PC-9 (cell line): ENCODE data around the gene MAP2K6. TPM values are rescaled to one million over a fixed set of nuclear protein-coding genes. Genes with fewer than 3 reads are reported as not detected.

ENCODE experiments used
- BruUV-seq: library from RNA; stranded (reverse); fragments of 400-500 nt; replicated peaks from 2 replicates; lab custom pipeline; 2021; lab: Mats Ljungman, UMichigan
- CTCF ChIA-PET: fragments of 300-600 bp; sonication (Branson Sonifier 250); formaldehyde crosslinking; loops from one replicate; lab custom pipeline; 2022; ENCODE audit warnings: antibody characterized with exemption; lab: Charles Lee
- POLR2A ChIA-PET: fragments of 300-600 bp; sonication (Branson Sonifier 250); formaldehyde crosslinking; loops from one replicate; lab custom pipeline; 2022; ENCODE audit warnings: antibody characterized with exemption; ENCODE audit not compliant: unreplicated experiment; lab: Charles Lee
- DNase-seq, 2 experiments: peaks; one replicate each; pipeline versions ENCODE4 v3.0.0 to v3.0.0-alpha.2; 2015 to 2022; ENCODE audit warnings: mixed read lengths in 1 of 2
- H2AFZ ChIP-seq: fragments of 200-600 bp; sonication (generic); 2 replicates; pipeline ENCODE4 v1.8.1; 2017; ENCODE audit warnings: antibody characterized with exemption
- H3F3A ChIP-seq: fragments of 200-600 bp; sonication (generic); 2 replicates; pipeline ENCODE4 v1.8.1; 2017; ENCODE audit warnings: antibody characterized with exemption, mild to moderate bottlenecking, low read depth; ENCODE audit not compliant: insufficient read depth
- H3K27ac ChIP-seq: fragments of 200-600 bp; sonication (generic); 2 replicates; pipeline ENCODE4 v1.6.1; 2016; ENCODE audit warnings: mixed run types
- H3K27me3 ChIP-seq: fragments of 200-600 bp; sonication (generic); 2 replicates; pipeline ENCODE4 v1.6.1; 2016; ENCODE audit warnings: low read depth, mixed run types; ENCODE audit not compliant: insufficient read depth
- H3K36me3 ChIP-seq: fragments of 200-600 bp; sonication (generic); 2 replicates; pipeline ENCODE4 v1.6.1; 2016; ENCODE audit warnings: low read depth, mixed run types
- H3K4me1 ChIP-seq: fragments of 200-600 bp; sonication (generic); replicated peaks from 2 replicates; pipeline ENCODE4 v1.6.1; 2016; ENCODE audit warnings: mixed run types; ENCODE audit not compliant: insufficient read depth
- H3K4me2 ChIP-seq: fragments of 200-600 bp; sonication (generic); 2 replicates; pipeline ENCODE4 v1.6.1; 2017; ENCODE audit warnings: mixed run types
- H3K4me3 ChIP-seq: fragments of 200-600 bp; sonication (generic); 2 replicates; pipeline ENCODE4 v1.6.1; 2016; ENCODE audit warnings: mixed run types
- H3K79me2 ChIP-seq: fragments of 200-600 bp; sonication (generic); 2 replicates; pipeline ENCODE4 v1.6.1; 2017; ENCODE audit warnings: low read depth, mixed run types
- H3K9me2 ChIP-seq: fragments of 200-600 bp; sonication (generic); 2 replicates; pipeline ENCODE4 v1.8.1; 2017; ENCODE audit warnings: mild to moderate bottlenecking; ENCODE audit not compliant: insufficient read depth
- H3K9me3 ChIP-seq: fragments of 200-600 bp; sonication (generic); 2 replicates; pipeline ENCODE4 v1.8.1; 2016; ENCODE audit warnings: low read depth; ENCODE audit not compliant: insufficient read depth
- H4K20me1 ChIP-seq: fragments of 200-600 bp; sonication (generic); 2 replicates; pipeline ENCODE4 v1.8.1; 2017; ENCODE audit not compliant: insufficient read depth
- EZH2 ChIP-seq: fragments of 200-600 bp; sonication (generic); IDR thresholded peaks from 2 replicates; pipeline ENCODE4 v1.8.0; 2017; ENCODE audit warnings: antibody characterized with exemption, low read depth
- intact Hi-C: fragments of 100-400 bp; cut with micrococcal nuclease; formaldehyde crosslinking; loops from one replicate; pipeline ENCODE4 v1.10.0; 2022; ENCODE audit not compliant: unreplicated experiment
- total RNA-seq: library from RNA; stranded (reverse); gene quantifications from 2 replicates; pipeline ENCODE4 v1.2.3, GENCODE V29; 2021
- TF ChIP-seq, protein P1 (sequence below): fragments of 200-600 bp; sonication (generic); conservative IDR thresholded peaks from 2 replicates; pipeline ENCODE4 v1.6.1; 2017; ENCODE audit warnings: mixed run types, antibody characterized with exemption, mild to moderate bottlenecking, moderate library complexity

Gene MAP2K6
- total RNA-seq, 1 experiment from 2014 or later = 1.6 TPM

GRCh38 chr17:69435971-69436696, 21.6 kb downstream of the MAP2K6 start:
- Histone ChIP-seq H3K36me3 (no peaks in the 10 kb centered on the region), H3K79me2 (no peaks in the 10 kb centered on the region), H4K20me1 (no peaks in the 10 kb centered on the region), H3K9me3 (no peaks in the 10 kb centered on the region), H3K4me1 (no peaks in the 10 kb centered on the region), H3K4me3 (no peak overlapping the region), H3F3A (no peaks in the 10 kb centered on the region), H3K9me2 (no peaks in the 10 kb centered on the region), H3K27me3 (no peaks in the 10 kb centered on the region), H2AFZ (no peak overlapping the region), H3K27ac (no peak overlapping the region), H3K4me2 (no peak overlapping the region)
- intact Hi-C loops = no loop called here
- TF ChIP-seq, protein P1, sequence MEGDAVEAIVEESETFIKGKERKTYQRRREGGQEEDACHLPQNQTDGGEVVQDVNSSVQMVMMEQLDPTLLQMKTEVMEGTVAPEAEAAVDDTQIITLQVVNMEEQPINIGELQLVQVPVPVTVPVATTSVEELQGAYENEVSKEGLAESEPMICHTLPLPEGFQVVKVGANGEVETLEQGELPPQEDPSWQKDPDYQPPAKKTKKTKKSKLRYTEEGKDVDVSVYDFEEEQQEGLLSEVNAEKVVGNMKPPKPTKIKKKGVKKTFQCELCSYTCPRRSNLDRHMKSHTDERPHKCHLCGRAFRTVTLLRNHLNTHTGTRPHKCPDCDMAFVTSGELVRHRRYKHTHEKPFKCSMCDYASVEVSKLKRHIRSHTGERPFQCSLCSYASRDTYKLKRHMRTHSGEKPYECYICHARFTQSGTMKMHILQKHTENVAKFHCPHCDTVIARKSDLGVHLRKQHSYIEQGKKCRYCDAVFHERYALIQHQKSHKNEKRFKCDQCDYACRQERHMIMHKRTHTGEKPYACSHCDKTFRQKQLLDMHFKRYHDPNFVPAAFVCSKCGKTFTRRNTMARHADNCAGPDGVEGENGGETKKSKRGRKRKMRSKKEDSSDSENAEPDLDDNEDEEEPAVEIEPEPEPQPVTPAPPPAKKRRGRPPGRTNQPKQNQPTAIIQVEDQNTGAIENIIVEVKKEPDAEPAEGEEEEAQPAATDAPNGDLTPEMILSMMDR = no peak
- no peak for TF ChIP-seq EZH2
- CTCF ChIA-PET = no interaction called here
- POLR2A ChIA-PET = no interaction called here
- no peak for DNase-seq
- no TSS peak for BruUV-seq

GRCh38 chr17:69437475-69437874, 23.0 kb downstream of the MAP2K6 start:
- H3K79me2 ChIP-seq = no peaks in the 10 kb centered on the region
- no TSS peak for BruUV-seq
- POLR2A ChIA-PET = no interaction called here
- intact Hi-C loops = no loop called here
- H3K27me3 ChIP-seq = no peaks in the 10 kb centered on the region
- no peak overlapping the region for H3K4me3 ChIP-seq
- no peak overlapping the region for H2AFZ ChIP-seq
- H3K9me3 ChIP-seq = no peaks in the 10 kb centered on the region
- no peak overlapping the region for H3K4me2 ChIP-seq
- no peaks in the 10 kb centered on the region for H3K36me3 ChIP-seq
- TF ChIP-seq, protein P1 = no peak
- no peak for TF ChIP-seq EZH2
- no peaks in the 10 kb centered on the region for H4K20me1 ChIP-seq
- no peak for DNase-seq
- no peak overlapping the region for H3K27ac ChIP-seq
- H3F3A ChIP-seq = no peaks in the 10 kb centered on the region
- CTCF ChIA-PET = no interaction called here
- no peaks in the 10 kb centered on the region for H3K4me1 ChIP-seq
- no peaks in the 10 kb centered on the region for H3K9me2 ChIP-seq

DNA sequence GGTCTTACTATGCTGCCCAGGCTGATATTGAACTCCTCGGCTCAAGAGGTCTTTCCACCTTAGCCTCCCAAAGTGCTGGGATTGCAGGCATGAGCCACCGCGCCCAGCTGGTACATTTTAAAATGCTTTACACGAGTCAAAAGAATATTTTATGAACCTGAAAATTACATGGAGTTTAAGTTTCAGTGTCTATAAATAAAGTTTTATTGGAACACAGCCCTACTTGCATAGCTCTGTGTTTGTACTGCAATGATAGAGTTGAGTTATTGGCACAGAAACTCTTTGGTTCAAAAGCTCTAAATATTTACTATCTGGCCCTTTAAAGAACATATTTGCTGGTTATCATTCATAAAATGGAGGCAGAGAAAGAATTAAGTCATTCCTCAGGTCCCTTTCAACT, 24.3 kb downstream of the MAP2K6 start:
- Histone ChIP-seq H3K4me1 (no peaks in the 10 kb centered on the region), H3F3A (no peaks in the 10 kb centered on the region), H4K20me1 (no peaks in the 10 kb centered on the region), H3K27ac (no peak overlapping the region), H3K4me2 (no peak overlapping the region), H3K9me3 (no peaks in the 10 kb centered on the region), H3K79me2 (no peaks in the 10 kb centered on the region), H3K9me2 (no peaks in the 10 kb centered on the region), H2AFZ (no peak overlapping the region), H3K4me3 (no peak overlapping the region), H3K27me3 (no peaks in the 10 kb centered on the region), H3K36me3 (no peaks in the 10 kb centered on the region)
- POLR2A ChIA-PET = no interaction called here
- no peak for DNase-seq
- TF ChIP-seq, protein P1 = no peak
- TF ChIP-seq EZH2 = no peak
- BruUV-seq = no TSS peak
- CTCF ChIA-PET = no interaction called here
- intact Hi-C loops = no loop called here
